Measurements from ENCODE around the gene FRMD4B. TPM values are rescaled to one million over a fixed set of nuclear protein-coding genes. Genes with fewer than 3 reads are reported as not detected.

Gene FRMD4B
- 18.5 and 18.6 TPM in 2 replicates for polyA plus RNA-seq (2013)

DNA sequence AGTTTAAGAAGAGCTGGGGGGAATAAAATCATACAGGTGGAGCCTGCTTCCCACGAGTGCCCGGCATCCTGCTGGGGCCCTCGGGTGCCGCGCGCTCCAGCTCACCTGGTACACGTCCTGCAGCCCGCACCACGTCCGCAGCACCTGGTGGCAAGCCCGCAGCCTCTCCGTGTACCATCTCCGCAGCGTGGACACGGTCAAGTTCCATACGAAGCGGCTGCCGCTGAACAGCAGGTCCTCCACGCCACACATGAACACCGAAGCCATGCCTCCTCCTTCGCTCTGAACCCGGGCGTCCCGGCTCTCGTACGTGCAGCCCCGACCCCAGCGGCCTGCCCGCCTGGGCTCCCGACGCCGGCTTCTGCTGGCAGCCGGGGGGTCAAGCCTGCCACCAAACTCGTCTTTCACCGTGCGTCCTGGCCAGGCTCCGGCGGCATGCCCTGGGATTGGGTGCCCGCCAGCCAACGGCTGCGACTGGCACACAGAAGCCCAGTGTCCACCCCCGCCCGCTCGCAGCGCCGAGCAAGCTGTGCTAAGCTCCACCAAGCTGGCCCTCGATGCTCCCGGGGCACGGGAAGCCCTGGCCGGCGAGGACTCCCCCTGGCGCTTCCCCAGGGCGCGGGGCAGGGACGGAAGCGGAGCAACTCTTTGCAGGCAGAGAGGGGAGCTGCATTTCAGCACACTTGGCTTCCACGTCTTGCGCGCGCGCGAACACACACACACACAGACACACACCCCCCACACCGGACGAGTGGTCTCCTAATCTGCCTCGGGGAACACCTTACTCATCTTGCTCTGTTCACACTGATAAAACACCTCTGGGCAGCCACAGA lies at the start of gene FRMD4B:
Gene FRMD4B, minus strand, starts transcription at position 366 of the 833 bp plus-strand sequence. Its CDS starts 99 bp downstream, at position 267.
- H3K79me1 ChIP-seq (ENCODE audit: low read length), result no peaks in the 10 kb centered on the region
- peaks cover 3% of the 10 kb centered on the region for H3K9me3 ChIP-seq (ENCODE audit: insufficient read depth, low read depth, low read length)
- H4K91ac ChIP-seq (ENCODE audit: low read depth, low read length), result no peak within 1 kb of the TSS
- H3K14ac ChIP-seq (ENCODE audit: low read length), result no peak within 1 kb of the TSS
- no peak within 1 kb of the TSS for H2BK120ac ChIP-seq (ENCODE audit: insufficient read depth, low read length, poor library complexity)
- peaks cover 0 to 7% of the 10 kb centered on the region in 2 experiments for H3K4me1 ChIP-seq (ENCODE audit: control insufficient read depth in 1 of 2, insufficient read depth in 2 of 2, low read length in 2 of 2)
- H3K27ac ChIP-seq (ENCODE audit: low read depth, low read length), result no peak within 1 kb of the TSS
- no peak within 1 kb of the TSS for H3K4ac ChIP-seq (ENCODE audit: low read depth, low read length)
- no peak within 1 kb of the TSS for H3K9ac ChIP-seq (ENCODE audit: low read length)
- no peak within 1 kb of the TSS for H4K12ac ChIP-seq (ENCODE audit: low read depth, low read length)
- no peaks in the 10 kb centered on the region for H3K79me2 ChIP-seq (ENCODE audit: control insufficient read depth, insufficient read depth, low read length, poor library complexity)
- no peak within 1 kb of the TSS for H2AK5ac ChIP-seq (ENCODE audit: low read length)
- no peaks in the 10 kb centered on the region for H3K36me3 ChIP-seq (ENCODE audit: control insufficient read depth in 1 of 2, insufficient read depth in 2 of 2, low read length in 2 of 2)
- DNase-seq, result peak in 1 of 2 donors; percentile 43
- no peak within 1 kb of the TSS for H2BK5ac ChIP-seq (ENCODE audit: low read depth, low read length, poor library complexity)
- H2BK12ac ChIP-seq (ENCODE audit: low read length), result no peak within 1 kb of the TSS
- H3K27me3 ChIP-seq (ENCODE audit: insufficient read depth, low read length), result peaks cover 14% of the 10 kb centered on the region
- no peak within 1 kb of the TSS for H4K8ac ChIP-seq (ENCODE audit: low read depth, low read length)
- peak within 1 kb of the TSS; percentile 30 for H2AFZ ChIP-seq (ENCODE audit: insufficient read depth, low read length, poor library complexity)
- peak within 1 kb of the TSS; percentile 52 for H3K4me3 ChIP-seq (ENCODE audit: low read depth, low read length)
- WGBS (ENCODE audit: extremely low coverage, insufficient coverage, insufficient read length), result no CpG with 5 or more reads among the region's 65 CpGs
- H3K4me2 ChIP-seq (ENCODE audit: low read length), result peak within 1 kb of the TSS; percentile 72
- H3K18ac ChIP-seq (ENCODE audit: low read length), result no peak within 1 kb of the TSS
- H3K23ac ChIP-seq (ENCODE audit: low read length), result no peak within 1 kb of the TSS

- no CpG with 5 or more reads among the region's 4 CpGs for WGBS (ENCODE audit: extremely low coverage, insufficient coverage, insufficient read length)
- H3K4ac ChIP-seq (ENCODE audit: low read depth, low read length), result no peak overlapping the region
- no peaks in the 10 kb centered on the region for H3K9me3 ChIP-seq (ENCODE audit: insufficient read depth, low read depth, low read length)
- no peak overlapping the region for H3K23ac ChIP-seq (ENCODE audit: low read length)
- no peak overlapping the region for H2BK120ac ChIP-seq (ENCODE audit: insufficient read depth, low read length, poor library complexity)
- no peak overlapping the region for H4K91ac ChIP-seq (ENCODE audit: low read depth, low read length)
- no peaks in the 10 kb centered on the region for H3K79me2 ChIP-seq (ENCODE audit: control insufficient read depth, insufficient read depth, low read length, poor library complexity)
- H3K79me1 ChIP-seq (ENCODE audit: low read length), result peaks cover 1% of the 10 kb centered on the region
- H3K4me1 ChIP-seq (ENCODE audit: control insufficient read depth in 1 of 2, insufficient read depth in 2 of 2, low read length in 2 of 2), result no peaks in the 10 kb centered on the region
- H3K14ac ChIP-seq (ENCODE audit: low read length), result no peak overlapping the region
- H2AFZ ChIP-seq (ENCODE audit: insufficient read depth, low read length, poor library complexity), result no peak overlapping the region
- H3K27me3 ChIP-seq (ENCODE audit: insufficient read depth, low read length), result no peaks in the 10 kb centered on the region
- no peak overlapping the region for H3K4me3 ChIP-seq (ENCODE audit: low read depth, low read length)
- peak in 1 of 2 donors; percentile 22 for DNase-seq
- no peak overlapping the region for H2AK5ac ChIP-seq (ENCODE audit: low read length)
- no peak overlapping the region for H2BK5ac ChIP-seq (ENCODE audit: low read depth, low read length, poor library complexity)
- H3K27ac ChIP-seq (ENCODE audit: low read depth, low read length), result no peak overlapping the region
- H4K12ac ChIP-seq (ENCODE audit: low read depth, low read length), result no peak overlapping the region
- no peak overlapping the region for H2BK12ac ChIP-seq (ENCODE audit: low read length)
- no peaks in the 10 kb centered on the region for H3K36me3 ChIP-seq (ENCODE audit: control insufficient read depth in 1 of 2, insufficient read depth in 2 of 2, low read length in 2 of 2)
- no peak overlapping the region for H4K8ac ChIP-seq (ENCODE audit: low read depth, low read length)
- H3K9ac ChIP-seq (ENCODE audit: low read length), result no peak overlapping the region
- H3K18ac ChIP-seq (ENCODE audit: low read length), result no peak overlapping the region
- no peak overlapping the region for H3K4me2 ChIP-seq (ENCODE audit: low read length)
Observed at GRCh38 chr3:69433969-69434325, 48.1 kb upstream of the FRMD4B start.

GRCh38 chr3:69433121-69433968 lies 47.5 kb upstream of the FRMD4B start:
- Histone ChIP-seq H3K9ac (ENCODE audit: low read length) (no peak overlapping the region), H3K14ac (ENCODE audit: low read length) (no peak overlapping the region), H2AK5ac (ENCODE audit: low read length) (no peak overlapping the region), H2BK120ac (ENCODE audit: insufficient read depth, low read length, poor library complexity) (no peak overlapping the region), H3K27me3 (ENCODE audit: insufficient read depth, low read length) (no peaks in the 10 kb centered on the region), H3K4me2 (ENCODE audit: low read length) (no peak overlapping the region), H3K23ac (ENCODE audit: low read length) (no peak overlapping the region), H2BK12ac (ENCODE audit: low read length) (no peak overlapping the region), H3K27ac (ENCODE audit: low read depth, low read length) (no peak overlapping the region), H3K4me3 (ENCODE audit: low read depth, low read length) (no peak overlapping the region), H3K4ac (ENCODE audit: low read depth, low read length) (no peak overlapping the region), H2BK5ac (ENCODE audit: low read depth, low read length, poor library complexity) (no peak overlapping the region), H4K8ac (ENCODE audit: low read depth, low read length) (no peak overlapping the region), H3K79me1 (ENCODE audit: low read length) (peaks cover 1% of the 10 kb centered on the region), H3K18ac (ENCODE audit: low read length) (no peak overlapping the region), H3K36me3 (ENCODE audit: control insufficient read depth in 1 of 2, insufficient read depth in 2 of 2, low read length in 2 of 2) (no peaks in the 10 kb centered on the region), H4K91ac (ENCODE audit: low read depth, low read length) (no peak overlapping the region), H3K4me1 (ENCODE audit: control insufficient read depth in 1 of 2, insufficient read depth in 2 of 2, low read length in 2 of 2) (no peaks in the 10 kb centered on the region), H3K9me3 (ENCODE audit: insufficient read depth, low read depth, low read length) (no peaks in the 10 kb centered on the region), H3K79me2 (ENCODE audit: control insufficient read depth, insufficient read depth, low read length, poor library complexity) (no peaks in the 10 kb centered on the region), H4K12ac (ENCODE audit: low read depth, low read length) (no peak overlapping the region), H2AFZ (ENCODE audit: insufficient read depth, low read length, poor library complexity) (no peak overlapping the region)
- no CpG with 5 or more reads among the region's 6 CpGs for WGBS (ENCODE audit: extremely low coverage, insufficient coverage, insufficient read length)
- DNase-seq, result peak in 1 of 2 donors; percentile 29

- Histone ChIP-seq H4K91ac (ENCODE audit: low read depth, low read length) (no peak overlapping the region), H3K18ac (ENCODE audit: low read length) (no peak overlapping the region), H3K36me3 (ENCODE audit: control insufficient read depth in 1 of 2, insufficient read depth in 2 of 2, low read length in 2 of 2) (no peaks in the 10 kb centered on the region), H3K27me3 (ENCODE audit: insufficient read depth, low read length) (no peaks in the 10 kb centered on the region), H4K8ac (ENCODE audit: low read depth, low read length) (no peak overlapping the region), H3K79me2 (ENCODE audit: control insufficient read depth, insufficient read depth, low read length, poor library complexity) (no peaks in the 10 kb centered on the region), H3K27ac (ENCODE audit: low read depth, low read length) (no peak overlapping the region), H2BK5ac (ENCODE audit: low read depth, low read length, poor library complexity) (no peak overlapping the region), H3K79me1 (ENCODE audit: low read length) (no peaks in the 10 kb centered on the region), H3K23ac (ENCODE audit: low read length) (no peak overlapping the region), H2AK5ac (ENCODE audit: low read length) (no peak overlapping the region), H4K12ac (ENCODE audit: low read depth, low read length) (no peak overlapping the region), H2BK12ac (ENCODE audit: low read length) (no peak overlapping the region), H2AFZ (ENCODE audit: insufficient read depth, low read length, poor library complexity) (no peak overlapping the region), H3K14ac (ENCODE audit: low read length) (no peak overlapping the region), H3K9ac (ENCODE audit: low read length) (no peak overlapping the region), H3K4me1 (ENCODE audit: control insufficient read depth in 1 of 2, insufficient read depth in 2 of 2, low read length in 2 of 2) (no peaks in the 10 kb centered on the region), H3K4ac (ENCODE audit: low read depth, low read length) (no peak overlapping the region), H2BK120ac (ENCODE audit: insufficient read depth, low read length, poor library complexity) (no peak overlapping the region), H3K9me3 (ENCODE audit: insufficient read depth, low read depth, low read length) (no peaks in the 10 kb centered on the region), H3K4me2 (ENCODE audit: low read length) (no peak overlapping the region), H3K4me3 (ENCODE audit: low read depth, low read length) (no peak overlapping the region)
- DNase-seq, result no peak
- WGBS (ENCODE audit: extremely low coverage, insufficient coverage, insufficient read length), result no CpG with 5 or more reads among the region's 1 CpG
Observed at GRCh38 chr3:69428657-69429255, 42.9 kb upstream of the FRMD4B start.
